Transverse colon (tissue), 4 donors: ENCODE measurements around the gene TRIM69. TPM values are rescaled to one million over a fixed set of nuclear protein-coding genes. Genes with fewer than 3 reads are reported as not detected.
"Not testable (repeated sequence)": the region's sequence is repeated elsewhere in the genome, so short reads cannot be mapped to it uniquely, and the experiment has no call there.

Experiments used
- DNase-seq: peaks from one replicate; pipeline ENCODE4 v3.0.0-alpha.2; 2019
- H3K27ac ChIP-seq, 4 donors: fragments of 200-600 bp; sonication (generic); 2 replicates each; pipeline ENCODE4 v1.5.1; 2016 to 2018; ENCODE audit warnings: inconsistent platforms in 4 of 4
- H3K27me3 ChIP-seq: fragments of 200-600 bp; sonication (generic); 2 replicates; pipeline ENCODE4 v1.5.1; 2017; ENCODE audit warnings: inconsistent platforms
- H3K36me3 ChIP-seq, 4 donors: fragments of 200-600 bp; sonication (generic); 2 replicates each; pipeline ENCODE4 v1.5.1; 2017 to 2019; ENCODE audit warnings: inconsistent platforms in 4 of 4
- H3K4me1 ChIP-seq, 4 donors: fragments of 200-600 bp; sonication (generic); 2 replicates each; pipeline ENCODE4 v1.5.1; 2017 to 2020; ENCODE audit warnings: inconsistent platforms in 4 of 4
- H3K4me3 ChIP-seq, 4 donors: fragments of 200-600 bp; sonication (generic); 1 replicate in 1 of 4; 2 replicates in 3 of 4; pipeline versions ENCODE4 v1.5.1 to v1.6.1; 2017 to 2019; ENCODE audit warnings: inconsistent platforms in 4 of 4
- H3K9me3 ChIP-seq, 2 donors: fragments of 200-600 bp; sonication (generic); 2 replicates each; pipeline ENCODE4 v1.5.1; 2017 to 2019; ENCODE audit warnings: inconsistent platforms in 2 of 2
- CTCF ChIP-seq, 5 experiments: fragments of 200-600 bp in 3 of 5; fragments of 450-650 bp in 2 of 5; sonication (generic) in 3 of 5; IDR thresholded peaks; 1 replicate in 2 of 5; 2 replicates in 3 of 5; pipeline ENCODE4 v1.5.1; 2016 to 2017; ENCODE audit warnings: antibody characterized with exemption in 5 of 5, inconsistent platforms in 3 of 5, mild to moderate bottlenecking in 2 of 5, moderate library complexity in 1 of 5
- EP300 ChIP-seq: sonication (generic); formaldehyde crosslinking; IDR thresholded peaks from one replicate; pipeline ENCODE4 v1.6.1; 2017; ENCODE audit warnings: antibody characterized with exemption, low read depth
- POLR2A ChIP-seq: fragments of 450-650 bp; IDR thresholded peaks from one replicate; pipeline ENCODE4 v1.6.1; 2016; ENCODE audit warnings: antibody characterized with exemption, mild to moderate bottlenecking, moderate library complexity
- POLR2AphosphoS5 ChIP-seq, 3 donors: sonication (generic); formaldehyde crosslinking; IDR thresholded peaks; one replicate each; pipeline ENCODE4 v1.6.1; 2016; ENCODE audit warnings: antibody characterized with exemption in 3 of 3
- WGBS, 2 donors: methylation state at CpG; one replicate each; pipeline ENCODE4 v1.1.5; 2018; ENCODE audit warnings: low coverage in 1 of 2; 5-methylcytosine and 5-hydroxymethylcytosine counted together
- in situ Hi-C, 4 donors: fragments of 200-750 bp; cut with MboI; loops; one replicate each; pipeline versions ENCODE4 v1.15.0 to v1.15.1; 2017; ENCODE audit warnings: low sequenced_read_pairs in 3 of 4, low pct_ligation_motif_present in 1 of 4, low pct_unique_long_range_greater_than_20kb in 1 of 4
- intact Hi-C: fragments of 100-400 bp; cut with DNase I; formaldehyde crosslinking; loops from one replicate; pipeline ENCODE4 v1.15.1; 2023; ENCODE audit warnings: low total_unique reads
- total RNA-seq, 4 donors: library from RNA; depleted of rRNA; stranded (reverse); fragments of >200 nt; gene quantifications; one replicate each; pipeline ENCODE4 v1.1.0, GENCODE V29; 2016

TRIM69 gene
- total RNA-seq, 4 donors from 2014 or later = 5.6 to 17.3 (median 13.7) TPM

GRCh38 chr15:44753345-44753744 is 17.0 kb downstream of the TRIM69 start:
- intact Hi-C loops = no loop called here
- Histone ChIP-seq H3K4me3 (no peak overlapping the region), H3K27me3 (no peaks in the 10 kb centered on the region), H3K27ac (no peak overlapping the region), H3K4me1 (no peaks in the 10 kb centered on the region), H3K36me3 (no peaks in the 10 kb centered on the region), H3K9me3 (peaks cover 0 to 9% of the 10 kb centered on the region in 2 donors)
- TF ChIP-seq POLR2AphosphoS5 (IDR thresholded peaks at IDR 0.05) (no peak), POLR2A (no peak), CTCF (IDR thresholded peaks at IDR 0.05) (no peak), EP300 (no peak)
- 92% methylated on average over 1 of the region's 1 CpG for WGBS, 2 donors
- no peak for DNase-seq
- in situ Hi-C loops = no loop called here

GRCh38 chr15:44763187-44763586 is 26.9 kb downstream of the TRIM69 start:
- 60 to 75% methylated on average over 1 to 2 of the region's 2 CpGs for WGBS, 2 donors
- intact Hi-C loops = no loop called here
- no peak for DNase-seq
- Histone ChIP-seq H3K4me1 (no peaks in the 10 kb centered on the region), H3K36me3 (no peaks in the 10 kb centered on the region), H3K27me3 (no peaks in the 10 kb centered on the region), H3K4me3 (no peak overlapping the region), H3K9me3 (no peaks in the 10 kb centered on the region), H3K27ac (no peak overlapping the region)
- in situ Hi-C loops = no loop called here
- TF ChIP-seq POLR2A (no peak), POLR2AphosphoS5 (IDR thresholded peaks at IDR 0.05) (no peak)

GRCh38 chr15:44763848-44764247 is 27.5 kb downstream of the TRIM69 start:
- in situ Hi-C loops (no loop called here), intact Hi-C loops (no loop called here)
- TF ChIP-seq CTCF (IDR thresholded peaks at IDR 0.05) = no peak
- no peak for TF ChIP-seq EP300
- no peak for TF ChIP-seq POLR2AphosphoS5 (IDR thresholded peaks at IDR 0.05)
- TF ChIP-seq POLR2A = no peak
- H3K4me1 ChIP-seq = no peaks in the 10 kb centered on the region
- WGBS, 2 donors = 85 to 89% methylated on average over 3 of the region's 3 CpGs
- DNase-seq = no peak
- H3K27me3 ChIP-seq = no peaks in the 10 kb centered on the region
- H3K36me3 ChIP-seq = no peaks in the 10 kb centered on the region
- H3K27ac ChIP-seq = no peak overlapping the region
- no peaks in the 10 kb centered on the region for H3K9me3 ChIP-seq
- no peak overlapping the region for H3K4me3 ChIP-seq

GRCh38 chr15:44765036-44765435 is 28.7 kb downstream of the TRIM69 start:
- Histone ChIP-seq H3K9me3 (no peaks in the 10 kb centered on the region), H3K27me3 (no peaks in the 10 kb centered on the region), H3K4me3 (no peak overlapping the region), H3K36me3 (no peaks in the 10 kb centered on the region), H3K27ac (no peak overlapping the region), H3K4me1 (no peaks in the 10 kb centered on the region)
- WGBS, 2 donors = 38 to 41% methylated on average over 3 of the region's 3 CpGs
- TF ChIP-seq POLR2A (no peak), CTCF (IDR thresholded peaks at IDR 0.05) (no peak), POLR2AphosphoS5 (IDR thresholded peaks at IDR 0.05) (no peak), EP300 (no peak)
- intact Hi-C loops = no loop called here
- no peak for DNase-seq
- in situ Hi-C loops = no loop called here

GRCh38 chr15:44769521-44769920 is 33.2 kb downstream of the TRIM69 start:
- Histone ChIP-seq H3K4me3 (no peak overlapping the region), H3K27me3 (no peaks in the 10 kb centered on the region), H3K4me1 (no peaks in the 10 kb centered on the region), H3K36me3 (no peaks in the 10 kb centered on the region), H3K27ac (no peak overlapping the region), H3K9me3 (peaks cover 10 to 14% of the 10 kb centered on the region in 2 donors)
- in situ Hi-C loops (no loop called here), intact Hi-C loops (no loop called here)
- WGBS, 2 donors = 74 to 78% methylated on average over 5 of the region's 5 CpGs
- no peak for DNase-seq
- TF ChIP-seq CTCF (IDR thresholded peaks at IDR 0.05) (no peak), EP300 (no peak), POLR2A (no peak), POLR2AphosphoS5 (IDR thresholded peaks at IDR 0.05) (no peak)

- in situ Hi-C loops, H3K4me3 ChIP-seq, H3K36me3 ChIP-seq, intact Hi-C loops, DNase-seq, H3K27me3 ChIP-seq, H3K4me1 ChIP-seq, H3K27ac ChIP-seq: not testable (repeated sequence)
- H3K9me3 ChIP-seq = peaks cover 10 to 14% of the 10 kb centered on the region in 2 donors
- 72 to 75% methylated on average over 3 to 5 of the region's 5 CpGs for WGBS, 2 donors
Observed at GRCh38 chr15:44770715-44771114, 34.4 kb downstream of the TRIM69 start.
